ENCODE results near the gene GRN. TPM values are rescaled to one million over a fixed set of nuclear protein-coding genes. Genes with fewer than 3 reads are reported as not detected.

GRN gene
- total RNA-seq, 1 donor from 2014 or later: 88.7 TPM

- peaks cover 9% of the 10 kb centered on the region for H3K4me1 Mint-ChIP-seq (ENCODE audit: low read depth, unreplicated experiment)
- H3K36me3 Mint-ChIP-seq (ENCODE audit: unreplicated experiment): no peaks in the 10 kb centered on the region
- H3K27me3 Mint-ChIP-seq (ENCODE audit: unreplicated experiment): peaks cover 17% of the 10 kb centered on the region
- no peak for TF ChIP-seq CTCF (IDR thresholded peaks at IDR 0.05; ENCODE audit: partially characterized antibody, unreplicated experiment)
- H3K4me3 Mint-ChIP-seq (ENCODE audit: unreplicated experiment): no peak overlapping the region
- peaks cover 12% of the 10 kb centered on the region for H3K9me3 Mint-ChIP-seq (ENCODE audit: unreplicated experiment)
- no peak for DNase-seq
- H3K27ac Mint-ChIP-seq (ENCODE audit: unreplicated experiment): no peak overlapping the region
Measured at GRCh38 chr17:44348234-44348987, 3.3 kb downstream of the GRN start.

DNA sequence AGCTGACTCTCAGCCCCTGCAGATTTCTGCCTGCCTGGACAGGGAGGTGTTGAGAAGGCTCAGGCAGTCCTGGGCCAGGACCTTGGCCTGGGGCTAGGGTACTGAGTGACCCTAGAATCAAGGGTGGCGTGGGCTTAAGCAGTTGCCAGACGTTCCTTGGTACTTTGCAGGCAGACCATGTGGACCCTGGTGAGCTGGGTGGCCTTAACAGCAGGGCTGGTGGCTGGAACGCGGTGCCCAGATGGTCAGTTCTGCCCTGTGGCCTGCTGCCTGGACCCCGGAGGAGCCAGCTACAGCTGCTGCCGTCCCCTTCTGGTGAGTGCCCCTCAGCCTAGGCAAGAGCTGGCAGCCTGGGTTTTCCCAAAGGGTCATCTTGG is 3.9 kb downstream of the GRN start:
- DNase-seq: no peak
- peaks cover 14% of the 10 kb centered on the region for H3K27me3 Mint-ChIP-seq (ENCODE audit: unreplicated experiment)

DNA sequence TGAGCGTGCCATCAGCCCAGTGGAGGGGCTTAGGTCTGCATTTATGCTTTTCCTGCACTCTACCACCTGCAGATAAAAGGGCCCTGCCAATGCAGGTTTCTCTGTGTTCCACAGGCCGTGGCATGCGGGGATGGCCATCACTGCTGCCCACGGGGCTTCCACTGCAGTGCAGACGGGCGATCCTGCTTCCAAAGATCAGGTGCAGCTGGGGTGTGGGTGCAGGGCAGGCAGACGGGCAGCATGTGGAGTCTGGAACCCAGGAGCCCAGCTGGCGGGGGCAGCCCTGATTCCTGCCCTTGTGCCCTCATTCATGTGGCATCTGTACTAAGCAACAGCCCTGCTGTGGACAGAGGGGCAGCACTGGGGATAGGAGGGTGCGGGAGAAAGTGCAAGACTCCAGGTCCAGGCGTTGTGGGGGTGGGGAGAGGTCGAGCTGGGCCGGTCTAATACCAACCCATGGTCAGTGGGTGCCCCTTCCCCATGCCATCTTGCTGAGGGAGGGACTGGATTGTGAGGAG is 4.5 kb downstream of the GRN start:
- H3K27ac Mint-ChIP-seq (ENCODE audit: unreplicated experiment): no peak overlapping the region
- DNase-seq: no peak
- H3K4me1 Mint-ChIP-seq (ENCODE audit: low read depth, unreplicated experiment): peaks cover 9% of the 10 kb centered on the region
- H3K27me3 Mint-ChIP-seq (ENCODE audit: unreplicated experiment): peaks cover 12% of the 10 kb centered on the region
- H3K4me3 Mint-ChIP-seq (ENCODE audit: unreplicated experiment): no peak overlapping the region
- no peaks in the 10 kb centered on the region for H3K36me3 Mint-ChIP-seq (ENCODE audit: unreplicated experiment)
- TF ChIP-seq CTCF (IDR thresholded peaks at IDR 0.05; ENCODE audit: partially characterized antibody, unreplicated experiment): no peak
- peaks cover 11% of the 10 kb centered on the region for H3K9me3 Mint-ChIP-seq (ENCODE audit: unreplicated experiment)

More for the DNA sequence above, 3.9 kb downstream of the GRN start:
- TF ChIP-seq CTCF (IDR thresholded peaks at IDR 0.05; ENCODE audit: partially characterized antibody, unreplicated experiment): no peak
- no peaks in the 10 kb centered on the region for H3K36me3 Mint-ChIP-seq (ENCODE audit: unreplicated experiment)
- no peak overlapping the region for H3K4me3 Mint-ChIP-seq (ENCODE audit: unreplicated experiment)
- peaks cover 9% of the 10 kb centered on the region for H3K4me1 Mint-ChIP-seq (ENCODE audit: low read depth, unreplicated experiment)
- H3K9me3 Mint-ChIP-seq (ENCODE audit: unreplicated experiment): peaks cover 12% of the 10 kb centered on the region
- no peak overlapping the region for H3K27ac Mint-ChIP-seq (ENCODE audit: unreplicated experiment)

DNA sequence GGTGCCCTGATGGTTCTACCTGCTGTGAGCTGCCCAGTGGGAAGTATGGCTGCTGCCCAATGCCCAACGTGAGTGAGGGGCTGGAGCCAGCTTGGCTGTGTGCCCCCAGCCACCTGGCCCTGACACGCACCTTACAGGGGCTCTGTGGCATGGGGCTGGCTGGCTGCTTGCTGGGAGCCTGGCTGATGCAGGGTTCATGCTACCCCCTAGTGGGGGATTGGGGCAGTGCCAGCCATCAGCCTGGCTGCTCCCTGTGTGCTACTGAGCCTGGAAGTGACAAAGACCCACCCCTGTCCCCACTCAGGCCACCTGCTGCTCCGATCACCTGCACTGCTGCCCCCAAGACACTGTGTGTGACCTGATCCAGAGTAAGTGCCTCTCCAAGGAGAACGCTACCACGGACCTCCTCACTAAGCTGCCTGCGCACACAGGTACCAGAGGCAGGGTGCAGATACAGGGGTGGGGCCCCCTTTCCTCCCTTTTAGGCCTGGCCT is 5.7 kb downstream of the GRN start:
- Mint-ChIP-seq H3K4me1 (ENCODE audit: low read depth, unreplicated experiment) (peaks cover 14% of the 10 kb centered on the region), H3K9me3 (ENCODE audit: unreplicated experiment) (peaks cover 7% of the 10 kb centered on the region), H3K4me3 (ENCODE audit: unreplicated experiment) (no peak overlapping the region), H3K27me3 (ENCODE audit: unreplicated experiment) (peaks cover 11% of the 10 kb centered on the region), H3K36me3 (ENCODE audit: unreplicated experiment) (no peaks in the 10 kb centered on the region), H3K27ac (ENCODE audit: unreplicated experiment) (no peak overlapping the region)
- DNase-seq: peak; percentile 90
- peak; percentile 89 for TF ChIP-seq CTCF (IDR thresholded peaks at IDR 0.05; ENCODE audit: partially characterized antibody, unreplicated experiment)

DNA sequence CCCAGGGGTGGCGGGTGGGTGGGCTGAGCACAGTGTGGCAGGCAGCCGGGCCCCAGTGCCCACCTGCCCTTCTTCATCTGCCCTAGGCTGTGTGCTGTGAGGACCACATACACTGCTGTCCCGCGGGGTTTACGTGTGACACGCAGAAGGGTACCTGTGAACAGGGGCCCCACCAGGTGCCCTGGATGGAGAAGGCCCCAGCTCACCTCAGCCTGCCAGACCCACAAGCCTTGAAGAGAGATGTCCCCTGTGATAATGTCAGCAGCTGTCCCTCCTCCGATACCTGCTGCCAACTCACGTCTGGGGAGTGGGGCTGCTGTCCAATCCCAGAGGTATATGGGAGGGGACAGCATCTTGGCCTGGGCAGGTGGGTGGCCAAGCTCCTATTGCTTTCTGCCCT is 6.4 kb downstream of the GRN start:
- no peak overlapping the region for H3K4me3 Mint-ChIP-seq (ENCODE audit: unreplicated experiment)
- TF ChIP-seq CTCF (IDR thresholded peaks at IDR 0.05; ENCODE audit: partially characterized antibody, unreplicated experiment): no peak
- H3K27me3 Mint-ChIP-seq (ENCODE audit: unreplicated experiment): peaks cover 8% of the 10 kb centered on the region
- peaks cover 14% of the 10 kb centered on the region for H3K4me1 Mint-ChIP-seq (ENCODE audit: low read depth, unreplicated experiment)
- H3K36me3 Mint-ChIP-seq (ENCODE audit: unreplicated experiment): no peaks in the 10 kb centered on the region
- H3K9me3 Mint-ChIP-seq (ENCODE audit: unreplicated experiment): peaks cover 7% of the 10 kb centered on the region
- no peak overlapping the region for H3K27ac Mint-ChIP-seq (ENCODE audit: unreplicated experiment)
- DNase-seq: no peak
